ENCODE measurements around the gene PATZ1. TPM values are rescaled to one million over a fixed set of nuclear protein-coding genes. Genes with fewer than 3 reads are reported as not detected.

Gene PATZ1
- total and polyA plus RNA-seq, 2 experiments from 2014 or later = 23.2 to 56.8 TPM

GRCh38 chr22:31282748-31283468, 63.2 kb downstream of the PATZ1 start (continued):
- no peak for TF ChIP-seq ZNF462 (CRISPR knock-in tag; IDR thresholded peaks at IDR 0.05)
- no peak for TF ChIP-seq ETS1 (IDR thresholded peaks at IDR 0.05)
- TF ChIP-seq JUNB (IDR thresholded peaks at IDR 0.05; ENCODE audit: unreplicated experiment) = no peak

GRCh38 chr22:31281733-31282132, 64.4 kb downstream of the PATZ1 start:
- no peaks in the 10 kb centered on the region for H3F3A ChIP-seq (replicated peaks; ENCODE audit: low read depth)
- H3K27me3 ChIP-seq (ENCODE audit: insufficient read depth) = no peaks in the 10 kb centered on the region
- DNase-seq (ENCODE audit: low spot score) = no peak
- H3K36me3 Mint-ChIP-seq (ENCODE audit: low read depth) = peaks cover 8% of the 10 kb centered on the region; the same call in 2 of the 3 replicates
- peaks cover 3% of the 10 kb centered on the region for H3K36me3 ChIP-seq (ENCODE audit: insufficient read depth)
- ATAC-seq = no peak
- H4K20me1 ChIP-seq (replicated peaks; ENCODE audit: insufficient read depth) = no peaks in the 10 kb centered on the region
- no peak overlapping the region for H2AFZ ChIP-seq
- H3K4me1 ChIP-seq (ENCODE audit: insufficient read depth) = no peaks in the 10 kb centered on the region
- H3K4me3 Mint-ChIP-seq = no peak overlapping the region
- TF ChIP-seq, protein P1, sequence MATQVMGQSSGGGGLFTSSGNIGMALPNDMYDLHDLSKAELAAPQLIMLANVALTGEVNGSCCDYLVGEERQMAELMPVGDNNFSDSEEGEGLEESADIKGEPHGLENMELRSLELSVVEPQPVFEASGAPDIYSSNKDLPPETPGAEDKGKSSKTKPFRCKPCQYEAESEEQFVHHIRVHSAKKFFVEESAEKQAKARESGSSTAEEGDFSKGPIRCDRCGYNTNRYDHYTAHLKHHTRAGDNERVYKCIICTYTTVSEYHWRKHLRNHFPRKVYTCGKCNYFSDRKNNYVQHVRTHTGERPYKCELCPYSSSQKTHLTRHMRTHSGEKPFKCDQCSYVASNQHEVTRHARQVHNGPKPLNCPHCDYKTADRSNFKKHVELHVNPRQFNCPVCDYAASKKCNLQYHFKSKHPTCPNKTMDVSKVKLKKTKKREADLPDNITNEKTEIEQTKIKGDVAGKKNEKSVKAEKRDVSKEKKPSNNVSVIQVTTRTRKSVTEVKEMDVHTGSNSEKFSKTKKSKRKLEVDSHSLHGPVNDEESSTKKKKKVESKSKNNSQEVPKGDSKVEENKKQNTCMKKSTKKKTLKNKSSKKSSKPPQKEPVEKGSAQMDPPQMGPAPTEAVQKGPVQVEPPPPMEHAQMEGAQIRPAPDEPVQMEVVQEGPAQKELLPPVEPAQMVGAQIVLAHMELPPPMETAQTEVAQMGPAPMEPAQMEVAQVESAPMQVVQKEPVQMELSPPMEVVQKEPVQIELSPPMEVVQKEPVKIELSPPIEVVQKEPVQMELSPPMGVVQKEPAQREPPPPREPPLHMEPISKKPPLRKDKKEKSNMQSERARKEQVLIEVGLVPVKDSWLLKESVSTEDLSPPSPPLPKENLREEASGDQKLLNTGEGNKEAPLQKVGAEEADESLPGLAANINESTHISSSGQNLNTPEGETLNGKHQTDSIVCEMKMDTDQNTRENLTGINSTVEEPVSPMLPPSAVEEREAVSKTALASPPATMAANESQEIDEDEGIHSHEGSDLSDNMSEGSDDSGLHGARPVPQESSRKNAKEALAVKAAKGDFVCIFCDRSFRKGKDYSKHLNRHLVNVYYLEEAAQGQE (IDR thresholded peaks at IDR 0.05; ENCODE audit: unreplicated experiment) = no peak
- TF ChIP-seq EZH2phosphoT487 (IDR thresholded peaks at IDR 0.05; ENCODE audit: unreplicated experiment) = no peak
- TF ChIP-seq, protein P2, sequence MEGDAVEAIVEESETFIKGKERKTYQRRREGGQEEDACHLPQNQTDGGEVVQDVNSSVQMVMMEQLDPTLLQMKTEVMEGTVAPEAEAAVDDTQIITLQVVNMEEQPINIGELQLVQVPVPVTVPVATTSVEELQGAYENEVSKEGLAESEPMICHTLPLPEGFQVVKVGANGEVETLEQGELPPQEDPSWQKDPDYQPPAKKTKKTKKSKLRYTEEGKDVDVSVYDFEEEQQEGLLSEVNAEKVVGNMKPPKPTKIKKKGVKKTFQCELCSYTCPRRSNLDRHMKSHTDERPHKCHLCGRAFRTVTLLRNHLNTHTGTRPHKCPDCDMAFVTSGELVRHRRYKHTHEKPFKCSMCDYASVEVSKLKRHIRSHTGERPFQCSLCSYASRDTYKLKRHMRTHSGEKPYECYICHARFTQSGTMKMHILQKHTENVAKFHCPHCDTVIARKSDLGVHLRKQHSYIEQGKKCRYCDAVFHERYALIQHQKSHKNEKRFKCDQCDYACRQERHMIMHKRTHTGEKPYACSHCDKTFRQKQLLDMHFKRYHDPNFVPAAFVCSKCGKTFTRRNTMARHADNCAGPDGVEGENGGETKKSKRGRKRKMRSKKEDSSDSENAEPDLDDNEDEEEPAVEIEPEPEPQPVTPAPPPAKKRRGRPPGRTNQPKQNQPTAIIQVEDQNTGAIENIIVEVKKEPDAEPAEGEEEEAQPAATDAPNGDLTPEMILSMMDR (conservative IDR thresholded peaks at IDR 0.05; ENCODE audit: low read depth in 2 of 2) = no peak
- no peak for TF ChIP-seq ZNF331 (CRISPR knock-in tag; IDR thresholded peaks at IDR 0.05; ENCODE audit: low read depth)
- no peak for TF ChIP-seq EZH2 (IDR thresholded peaks at IDR 0.05; ENCODE audit: low read depth, unreplicated experiment)
- no peak for TF ChIP-seq STAT1 (IDR thresholded peaks at IDR 0.05; ENCODE audit: unreplicated experiment)
- no peak for TF ChIP-seq CREB1 (CRISPR knock-in tag; IDR thresholded peaks at IDR 0.05; ENCODE audit: low read depth)
- TF ChIP-seq JUNB (IDR thresholded peaks at IDR 0.05; ENCODE audit: unreplicated experiment) = no peak
- H3K9me2 ChIP-seq (ENCODE audit: insufficient read depth) = no peaks in the 10 kb centered on the region
- no peak overlapping the region for H3K27ac Mint-ChIP-seq
- no peaks in the 10 kb centered on the region for H3K79me2 ChIP-seq (replicated peaks; ENCODE audit: insufficient read depth)
- no peaks in the 10 kb centered on the region for H3K9me3 Mint-ChIP-seq
- no peak overlapping the region for H3K4me2 ChIP-seq
- peaks cover 11% of the 10 kb centered on the region for H3K4me1 Mint-ChIP-seq
- H3K4me3 ChIP-seq = no peak overlapping the region
- peaks cover 4% of the 10 kb centered on the region for H3K27me3 Mint-ChIP-seq (ENCODE audit: insufficient read depth, low read depth, poor library complexity)
- H3K27ac ChIP-seq (ENCODE audit: low read depth) = no peak overlapping the region

All from GM23338 (cell line).